Caco-2 (cell line): ENCODE measurements around the gene AKT2. TPM values are rescaled to one million over a fixed set of nuclear protein-coding genes. Genes with fewer than 3 reads are reported as not detected.

ENCODE experiments used
- BruUV-seq: library from RNA; stranded (reverse); fragments of 400-500 nt; replicated peaks from 2 replicates; lab custom pipeline; 2021; lab: Mats Ljungman, UMichigan
- CTCF ChIA-PET: fragments of 300-600 bp; sonication (Branson Sonifier 250); formaldehyde crosslinking; loops from one replicate; lab custom pipeline; 2022; ENCODE audit warnings: antibody characterized with exemption; lab: Charles Lee
- POLR2A ChIA-PET: fragments of 300-600 bp; sonication (Branson Sonifier 250); formaldehyde crosslinking; loops from one replicate; lab custom pipeline; 2022; ENCODE audit warnings: antibody characterized with exemption; lab: Charles Lee
- DNase-seq, 2 experiments: peaks; one replicate each; pipeline versions ENCODE4 v3.0.0 to v3.0.0-alpha.2; 2020 to 2022
- H3K27me3 ChIP-seq: replicated peaks from 2 replicates; pipeline ENCODE4 v1.6.0; 2011; ENCODE audit warnings: low read length; ENCODE audit not compliant: control insufficient read depth, insufficient read depth
- H3K36me3 ChIP-seq: 2 replicates; pipeline ENCODE4 v1.5.1; 2011; ENCODE audit warnings: low read length; ENCODE audit not compliant: control insufficient read depth, insufficient read depth
- H3K4me1 ChIP-seq: fragments of 250-450 bp; sonication (Bioruptor Pico); 2 replicates; pipeline ENCODE4 v1.5.1; 2020; ENCODE audit warnings: mild to moderate bottlenecking
- H3K4me3 ChIP-seq: 2 replicates; pipeline ENCODE4 v1.5.1; 2011; ENCODE audit warnings: low read depth, mild to moderate bottlenecking, control low read depth, low read length
- H3K9me3 ChIP-seq: fragments of 250-450 bp; sonication (Bioruptor Pico); 2 replicates; pipeline ENCODE4 v1.5.1; 2020; ENCODE audit warnings: mild to moderate bottlenecking, moderate library complexity
- H3K27ac Mint-ChIP-seq: one replicate; pipeline ENCODE4 v1.8.0; 2022; ENCODE audit warnings: mixed read lengths; ENCODE audit not compliant: unreplicated experiment
- H3K27me3 Mint-ChIP-seq: one replicate; pipeline ENCODE4 v1.8.0; 2022; ENCODE audit warnings: mixed read lengths; ENCODE audit not compliant: insufficient read depth, unreplicated experiment
- H3K36me3 Mint-ChIP-seq: one replicate; pipeline ENCODE4 v1.8.0; 2022; ENCODE audit warnings: mild to moderate bottlenecking, mixed read lengths; ENCODE audit not compliant: insufficient read depth, unreplicated experiment
- H3K4me1 Mint-ChIP-seq: one replicate; pipeline ENCODE4 v1.8.0; 2022; ENCODE audit warnings: low read depth, mixed read lengths; ENCODE audit not compliant: unreplicated experiment
- H3K4me3 Mint-ChIP-seq: one replicate; pipeline ENCODE4 v1.8.0; 2022; ENCODE audit warnings: mild to moderate bottlenecking, moderate library complexity, mixed read lengths; ENCODE audit not compliant: unreplicated experiment
- H3K9me3 Mint-ChIP-seq: one replicate; pipeline ENCODE4 v1.8.0; 2022; ENCODE audit warnings: mixed read lengths; ENCODE audit not compliant: unreplicated experiment
- CTCF ChIP-seq, 2 experiments: fragments of 200-600 bp in 1 of 2; IDR thresholded peaks; 1 replicate in 1 of 2; 2 replicates in 1 of 2; pipeline versions ENCODE4 v1.5.1 to v1.8.0; 2011 to 2022; ENCODE audit warnings: antibody characterized with exemption in 1 of 2, control low read depth in 1 of 2, inconsistent platforms in 1 of 2, low read depth in 1 of 2, low read length in 1 of 2, mild to moderate bottlenecking in 1 of 2, moderate library complexity in 1 of 2; ENCODE audit not compliant: insufficient read depth in 1 of 2, severe bottlenecking in 1 of 2, unreplicated experiment in 1 of 2
- intact Hi-C: fragments of 100-400 bp; cut with micrococcal nuclease; formaldehyde crosslinking; loops from one replicate; pipeline ENCODE4 v1.10.0; 2022; ENCODE audit not compliant: unreplicated experiment
- total RNA-seq: library from RNA; stranded (reverse); gene quantifications from 2 replicates; pipeline ENCODE4 v1.2.3, GENCODE V29; 2022

The AKT2 gene
- total RNA-seq, 1 experiment from 2014 or later, result 169 TPM

GRCh38 chr19:40321076-40321475 is 35.9 kb upstream of the AKT2 start:
- no peak for TF ChIP-seq CTCF (IDR thresholded peaks at IDR 0.05; ENCODE audit: insufficient read depth in 1 of 2, low read depth in 1 of 2, low read length in 1 of 2, severe bottlenecking in 1 of 2, unreplicated experiment in 1 of 2)

GRCh38 chr19:40320558-40320935 is 35.4 kb upstream of the AKT2 start:
- H3K4me1 Mint-ChIP-seq, result no peaks in the 10 kb centered on the region
- Histone ChIP-seq H3K4me1 (no peaks in the 10 kb centered on the region), H3K4me3 (no peak overlapping the region), H3K27me3 (no peaks in the 10 kb centered on the region), H3K36me3 (no peaks in the 10 kb centered on the region), H3K9me3 (no peaks in the 10 kb centered on the region)
- CTCF ChIA-PET, result interaction anchor here (0.7 kb wide), 1 partner anchor 1547 kb away, joined by 9 read pairs; no protein-coding TSS in a partner anchor
- no peaks in the 10 kb centered on the region for H3K9me3 Mint-ChIP-seq
- intact Hi-C loops, result no loop called here
- peaks cover 53% of the 10 kb centered on the region for H3K36me3 Mint-ChIP-seq
- no peak for TF ChIP-seq CTCF (IDR thresholded peaks at IDR 0.05; ENCODE audit: insufficient read depth in 1 of 2, low read depth in 1 of 2, low read length in 1 of 2, severe bottlenecking in 1 of 2, unreplicated experiment in 1 of 2)
- POLR2A ChIA-PET, result no interaction called here
- no peak overlapping the region for H3K4me3 Mint-ChIP-seq
- H3K27ac Mint-ChIP-seq, result no peak overlapping the region
- H3K27me3 Mint-ChIP-seq, result no peaks in the 10 kb centered on the region
- no TSS peak for BruUV-seq
- DNase-seq, result no peak

More at GRCh38 chr19:40321076-40321475, 35.9 kb upstream of the AKT2 start:
- CTCF ChIA-PET, result no interaction called here
- Mint-ChIP-seq H3K27ac (no peak overlapping the region), H3K27me3 (no peaks in the 10 kb centered on the region), H3K9me3 (no peaks in the 10 kb centered on the region), H3K36me3 (peaks cover 57% of the 10 kb centered on the region), H3K4me1 (no peaks in the 10 kb centered on the region), H3K4me3 (no peak overlapping the region)
- Histone ChIP-seq H3K27me3 (no peaks in the 10 kb centered on the region), H3K9me3 (no peaks in the 10 kb centered on the region), H3K36me3 (peaks cover under 1% of the 10 kb centered on the region; the same call in 1 of the 2 replicates), H3K4me3 (no peak overlapping the region), H3K4me1 (no peaks in the 10 kb centered on the region)
- POLR2A ChIA-PET, result no interaction called here
- intact Hi-C loops, result no loop called here
- no peak for DNase-seq
- no TSS peak for BruUV-seq

GRCh38 chr19:40317338-40317737 is 32.2 kb upstream of the AKT2 start:
- no peaks in the 10 kb centered on the region for H3K9me3 Mint-ChIP-seq
- Histone ChIP-seq H3K27me3 (no peaks in the 10 kb centered on the region), H3K4me1 (no peaks in the 10 kb centered on the region), H3K4me3 (no peak overlapping the region), H3K36me3 (no peaks in the 10 kb centered on the region), H3K9me3 (no peaks in the 10 kb centered on the region)
- intact Hi-C loops, result no loop called here
- H3K4me1 Mint-ChIP-seq, result peaks cover 7% of the 10 kb centered on the region
- CTCF ChIA-PET, result no interaction called here
- TF ChIP-seq CTCF (IDR thresholded peaks at IDR 0.05; ENCODE audit: insufficient read depth in 1 of 2, low read depth in 1 of 2, low read length in 1 of 2, severe bottlenecking in 1 of 2, unreplicated experiment in 1 of 2), result no peak
- POLR2A ChIA-PET, result no interaction called here
- peaks cover 32% of the 10 kb centered on the region for H3K36me3 Mint-ChIP-seq
- no peak overlapping the region for H3K27ac Mint-ChIP-seq
- BruUV-seq, result no TSS peak
- no peak overlapping the region for H3K4me3 Mint-ChIP-seq
- H3K27me3 Mint-ChIP-seq, result no peaks in the 10 kb centered on the region
- no peak for DNase-seq
